Stimulated activated CD8-positive, alpha-beta memory T cell treated with anti-CD3 and anti-CD28 coated beads, Interleukin-15, amount 100 ng/mL, for 48 hours (primary cell): ENCODE measurements around the gene RAPGEF4.
"Not testable (repeated sequence)": the region's sequence is repeated elsewhere in the genome, so short reads cannot be mapped to it uniquely, and the experiment has no call there.

Experiments used
- DNase-seq, 2 donors: peaks; one replicate each; pipeline ENCODE4 v3.0.0-alpha.2; 2020; ENCODE audit warnings: low read depth in 2 of 2

RAPGEF4 gene

GRCh38 chr2:172774302-172774701 lies 38.7 kb downstream of the RAPGEF4 start:
- DNase-seq = no peak

GRCh38 chr2:172775319-172775718 lies 39.7 kb downstream of the RAPGEF4 start:
- DNase-seq = no peak

GRCh38 chr2:172777431-172777830 lies 41.8 kb downstream of the RAPGEF4 start:
- no peak for DNase-seq

GRCh38 chr2:172782506-172783164 lies 47.0 kb downstream of the RAPGEF4 start:
- no peak for DNase-seq

GRCh38 chr2:172783165-172783898 lies 47.7 kb downstream of the RAPGEF4 start:
- no peak for DNase-seq

GRCh38 chr2:172788871-172789270 lies 53.2 kb downstream of the RAPGEF4 start:
- DNase-seq = no peak

GRCh38 chr2:172790404-172790803 lies 54.8 kb downstream of the RAPGEF4 start:
- DNase-seq = no peak

- DNase-seq = no peak
Observed at GRCh38 chr2:172791953-172792352, 56.3 kb downstream of the RAPGEF4 start.

- DNase-seq = no peak
Observed at GRCh38 chr2:172792711-172793110, 57.1 kb downstream of the RAPGEF4 start.

- not testable (repeated sequence) for DNase-seq
Observed at GRCh38 chr2:172803308-172803707, 67.7 kb downstream of the RAPGEF4 start.

- DNase-seq = no peak
Observed at GRCh38 chr2:172804423-172804822, 68.8 kb downstream of the RAPGEF4 start.

GRCh38 chr2:172806493-172806892 lies 70.8 kb downstream of the RAPGEF4 start:
- no peak for DNase-seq

GRCh38 chr2:172806996-172807395 lies 71.4 kb downstream of the RAPGEF4 start:
- DNase-seq = no peak

GRCh38 chr2:172808156-172808555 lies 72.5 kb downstream of the RAPGEF4 start:
- no peak for DNase-seq

GRCh38 chr2:172811027-172811426 lies 75.4 kb downstream of the RAPGEF4 start:
- DNase-seq = no peak

GRCh38 chr2:172812158-172812744 lies 76.6 kb downstream of the RAPGEF4 start:
- no peak for DNase-seq

GRCh38 chr2:172813314-172813888 lies 77.8 kb downstream of the RAPGEF4 start:
- no peak for DNase-seq

GRCh38 chr2:172817411-172817810 lies 81.8 kb downstream of the RAPGEF4 start:
- DNase-seq = no peak

GRCh38 chr2:172819943-172820342 lies 84.3 kb downstream of the RAPGEF4 start:
- DNase-seq = no peak

- no peak for DNase-seq
Observed at GRCh38 chr2:172821370-172822338, 86.0 kb downstream of the RAPGEF4 start.

GRCh38 chr2:172822585-172822984 lies 86.9 kb downstream of the RAPGEF4 start:
- DNase-seq = no peak
